ENCODE results near the gene TMEM132C.
"Not testable (repeated sequence)": the region's sequence is repeated elsewhere in the genome, so short reads cannot be mapped to it uniquely, and the experiment has no call there.

Gene TMEM132C

GRCh38 chr12:128551266-128551665 is 284.3 kb downstream of the TMEM132C start:
- DNase-seq (ENCODE audit: low read depth in 2 of 2, low spot score in 1 of 2), result no peak

GRCh38 chr12:128554546-128555304 is 287.8 kb downstream of the TMEM132C start:
- no peak for DNase-seq (ENCODE audit: low read depth in 2 of 2, low spot score in 1 of 2)

GRCh38 chr12:128557231-128557630 is 290.3 kb downstream of the TMEM132C start:
- no peak for DNase-seq (ENCODE audit: low read depth in 2 of 2, low spot score in 1 of 2)

- DNase-seq (ENCODE audit: low read depth in 2 of 2, low spot score in 1 of 2), result no peak
These were observed 298.0 kb downstream of the TMEM132C start for GRCh38 chr12:128564956-128565355.

GRCh38 chr12:128567730-128568129 is 300.8 kb downstream of the TMEM132C start:
- no peak for DNase-seq (ENCODE audit: low read depth in 2 of 2, low spot score in 1 of 2)

- no peak for DNase-seq (ENCODE audit: low read depth in 2 of 2, low spot score in 1 of 2)
These were observed 303.5 kb downstream of the TMEM132C start for GRCh38 chr12:128570191-128571065.

- DNase-seq (ENCODE audit: low read depth in 2 of 2, low spot score in 1 of 2), result no peak
These were observed 305.2 kb downstream of the TMEM132C start for GRCh38 chr12:128571906-128572810.

- DNase-seq (ENCODE audit: low read depth in 2 of 2, low spot score in 1 of 2), result no peak
These were observed 306.9 kb downstream of the TMEM132C start for GRCh38 chr12:128573907-128574306.

GRCh38 chr12:128578045-128578444 is 311.1 kb downstream of the TMEM132C start:
- DNase-seq (ENCODE audit: low read depth in 2 of 2, low spot score in 1 of 2), result no peak

- DNase-seq (ENCODE audit: low read depth in 2 of 2, low spot score in 1 of 2), result no peak
These were observed 314.4 kb downstream of the TMEM132C start for GRCh38 chr12:128581321-128581761.

- no peak for DNase-seq (ENCODE audit: low read depth in 2 of 2, low spot score in 1 of 2)
These were observed 316.5 kb downstream of the TMEM132C start for GRCh38 chr12:128583453-128583852.

- DNase-seq (ENCODE audit: low read depth in 2 of 2, low spot score in 1 of 2), result no peak
These were observed 319.6 kb downstream of the TMEM132C start for GRCh38 chr12:128586451-128587029.

- DNase-seq (ENCODE audit: low read depth in 2 of 2, low spot score in 1 of 2), result no peak
These were observed 320.9 kb downstream of the TMEM132C start for GRCh38 chr12:128587918-128588317.

GRCh38 chr12:128592220-128592744 is 325.3 kb downstream of the TMEM132C start:
- DNase-seq (ENCODE audit: low read depth in 2 of 2, low spot score in 1 of 2), result no peak

GRCh38 chr12:128594521-128594920 is 327.6 kb downstream of the TMEM132C start:
- no peak for DNase-seq (ENCODE audit: low read depth in 2 of 2, low spot score in 1 of 2)

GRCh38 chr12:128595609-128596008 is 328.6 kb downstream of the TMEM132C start:
- no peak for DNase-seq (ENCODE audit: low read depth in 2 of 2, low spot score in 1 of 2)

- DNase-seq (ENCODE audit: low read depth in 2 of 2, low spot score in 1 of 2), result no peak
These were observed 333.9 kb downstream of the TMEM132C start for GRCh38 chr12:128600886-128601285.

GRCh38 chr12:128603573-128604115 is 336.7 kb downstream of the TMEM132C start:
- DNase-seq (ENCODE audit: low read depth in 2 of 2, low spot score in 1 of 2), result no peak

GRCh38 chr12:128604219-128604618 is 337.2 kb downstream of the TMEM132C start:
- not testable (repeated sequence) for DNase-seq (ENCODE audit: low read depth in 2 of 2, low spot score in 1 of 2)

- no peak for DNase-seq (ENCODE audit: low read depth in 2 of 2, low spot score in 1 of 2)
These were observed 339.1 kb downstream of the TMEM132C start for GRCh38 chr12:128606051-128606450.

All from stimulated activated CD8-positive, alpha-beta memory T cell treated with anti-CD3 and anti-CD28 coated beads, Interleukin-4, amount 100 ng/mL, for 1 hour (primary cell).